ENCODE measurements around the gene RAB29.

GRCh38 chr1:205794011-205794730 lies 18.9 kb upstream of the RAB29 start:
- TF ChIP-seq CTCF (IDR thresholded peaks at IDR 0.05) (no peak), IRF1 (CRISPR knock-in tag; IDR thresholded peaks at IDR 0.05) (no peak), OVOL2 (CRISPR knock-in tag; IDR thresholded peaks at IDR 0.05; ENCODE audit: borderline replicate concordance) (no peak), MAX (CRISPR knock-in tag; IDR thresholded peaks at IDR 0.05) (no peak), STAT6 (CRISPR knock-in tag; conservative IDR thresholded peaks at IDR 0.05; ENCODE audit: low read depth) (no peak), TP53 (CRISPR knock-in tag; IDR thresholded peaks at IDR 0.05) (no peak), NR1H2 (CRISPR knock-in tag; IDR thresholded peaks at IDR 0.05) (no peak), ZBTB43 (CRISPR knock-in tag; IDR thresholded peaks at IDR 0.05) (no peak), ZNF121 (CRISPR knock-in tag; IDR thresholded peaks at IDR 0.05) (no peak), FOXP1 (CRISPR knock-in tag; IDR thresholded peaks at IDR 0.05; ENCODE audit: borderline replicate concordance) (no peak), CREB1 (CRISPR knock-in tag; IDR thresholded peaks at IDR 0.05) (no peak), NFYB (CRISPR knock-in tag; conservative IDR thresholded peaks at IDR 0.05; ENCODE audit: low read depth) (no peak), JUN (CRISPR knock-in tag; IDR thresholded peaks at IDR 0.05) (no peak)

Data from WTC11 (cell line).